HCT116 (cell line): ENCODE data around the gene NFATC3. TPM values are rescaled to one million over a fixed set of nuclear protein-coding genes. Genes with fewer than 3 reads are reported as not detected.

Source experiments
- ATAC-seq: fragments of 200-7000 bp; cut with Tn5 transposase; 2 replicates; pipeline ENCODE4 v1.9.1; 2020; ENCODE audit warnings: mild to moderate bottlenecking, moderate library complexity
- BruUV-seq: library from RNA; stranded (reverse); fragments of 400-500 nt; replicated peaks from 2 replicates; lab custom pipeline; 2021; lab: Mats Ljungman, UMichigan
- CTCF ChIA-PET: fragments of 300-600 bp; sonication (Branson Sonifier 250); formaldehyde crosslinking; loops from one replicate; lab custom pipeline; 2021; ENCODE audit warnings: antibody characterized with exemption; lab: Charles Lee
- POLR2A ChIA-PET: fragments of 300-600, 350-600 bp; sonication (Branson Sonifier 250); formaldehyde crosslinking; loops from one replicate; lab custom pipeline; 2021; ENCODE audit warnings: antibody characterized with exemption; lab: Charles Lee
- RAD21 ChIA-PET, 2 experiments: fragments of 300-600 bp; sonication (Branson Sonifier 250); formaldehyde crosslinking; loops; one replicate each; lab custom pipeline; 2023; ENCODE audit warnings: low total read pairs in 2 of 2; ENCODE audit not compliant: uncharacterized antibody in 2 of 2, unreplicated experiment in 2 of 2, low non-redundant PET in 1 of 2; lab: Charles Lee
- DNase-seq: peaks from one replicate; pipeline ENCODE4 v3.0.0-alpha.2; 2010; ENCODE audit warnings: low read depth, low spot score
- H2AFZ ChIP-seq: fragments of 200-600 bp; shearing (Covaris generic), sonication (generic); 2 replicates; pipeline ENCODE4 v1.6.1; 2017; ENCODE audit warnings: low read depth, mixed run types, mixed read lengths, antibody characterized with exemption, low read length; ENCODE audit not compliant: poor library complexity, severe bottlenecking
- H3K27ac ChIP-seq: 2 replicates; pipeline ENCODE4 v1.5.1; 2012; ENCODE audit warnings: low read depth, low read length
- H3K27me3 ChIP-seq: fragments of 200-600 bp; sonication (generic); 2 replicates; pipeline ENCODE4 v1.6.1; 2016; ENCODE audit warnings: mixed run types, low read length, mixed read lengths; ENCODE audit not compliant: insufficient read depth
- H3K36me3 ChIP-seq, 2 experiments: fragments of 200-500 bp in 1 of 2; fragments of 200-600 bp in 1 of 2; sonication (Bioruptor generic) in 1 of 2; sonication (generic) in 1 of 2; 2 replicates each; pipeline versions ENCODE4 v1.5.1 to v1.6.1; 2014 to 2016; ENCODE audit warnings: low read length in 2 of 2, inconsistent platforms in 1 of 2, mixed read lengths in 1 of 2, mixed run types in 1 of 2; ENCODE audit not compliant: insufficient read depth in 2 of 2, control insufficient read depth in 1 of 2
- H3K4me1 ChIP-seq, 2 experiments: fragments of 200-600 bp in 1 of 2; sonication (generic) in 1 of 2; 2 replicates each; pipeline versions ENCODE4 v1.5.1 to v1.6.1; 2012 to 2017; ENCODE audit warnings: low read length in 2 of 2, inconsistent platforms in 1 of 2, mild to moderate bottlenecking in 1 of 2, mixed read lengths in 1 of 2, mixed run types in 1 of 2, moderate library complexity in 1 of 2; ENCODE audit not compliant: insufficient read depth in 2 of 2, control insufficient read depth in 1 of 2
- H3K4me2 ChIP-seq: fragments of 200-600 bp; sonication (generic); 2 replicates; pipeline ENCODE4 v1.6.1; 2017; ENCODE audit warnings: mixed run types, low read length, mixed read lengths
- H3K4me3 ChIP-seq, 2 experiments: fragments of 200-600 bp in 1 of 2; sonication (generic) in 1 of 2; replicated peaks in 1 of 2; 2 replicates each; pipeline ENCODE4 v1.5.1; 2011 to 2016; ENCODE audit warnings: low read length in 2 of 2, control low read depth in 1 of 2, low read depth in 1 of 2, mild to moderate bottlenecking in 1 of 2, mixed read lengths in 1 of 2, mixed run types in 1 of 2
- H3K79me2 ChIP-seq: fragments of 200-600 bp; sonication (generic); 2 replicates; pipeline ENCODE4 v1.6.1; 2017; ENCODE audit warnings: mild to moderate bottlenecking, mixed run types, low read length, moderate library complexity, mixed read lengths; ENCODE audit not compliant: insufficient read depth
- H3K9ac ChIP-seq: fragments of 200-600 bp; sonication (generic); 2 replicates; pipeline ENCODE4 v1.6.1; 2016; ENCODE audit warnings: low read length, mixed read lengths
- H3K9me2 ChIP-seq: fragments of 200-600 bp; sonication (generic), shearing (Covaris generic); 2 replicates; pipeline ENCODE4 v1.6.1; 2017; ENCODE audit warnings: mixed run types, mild to moderate bottlenecking, moderate library complexity; ENCODE audit not compliant: insufficient read depth
- H3K9me3 ChIP-seq, 2 experiments: fragments of 200-500 bp in 1 of 2; fragments of 200-600 bp in 1 of 2; sonication (Bioruptor generic) in 1 of 2; sonication (generic) in 1 of 2; 2 replicates each; pipeline ENCODE4 v1.6.1; 2014 to 2017; ENCODE audit warnings: low read length in 2 of 2, mixed read lengths in 2 of 2, inconsistent platforms in 1 of 2, low read depth in 1 of 2, mild to moderate bottlenecking in 1 of 2, mixed run types in 1 of 2, moderate library complexity in 1 of 2; ENCODE audit not compliant: control insufficient read depth in 1 of 2, insufficient read depth in 1 of 2
- H4K20me1 ChIP-seq: fragments of 200-600 bp; sonication (generic), shearing (Covaris generic); 2 replicates; pipeline ENCODE4 v1.6.1; 2017; ENCODE audit warnings: mixed run types, mild to moderate bottlenecking, moderate library complexity; ENCODE audit not compliant: insufficient read depth
- CBX3 ChIP-seq: IDR thresholded peaks from 2 replicates; pipeline ENCODE4 v1.6.1; 2012; ENCODE audit warnings: low read depth
- CEBPB ChIP-seq: IDR thresholded peaks from 2 replicates; pipeline ENCODE4 v1.6.1; 2012; ENCODE audit warnings: low read depth
- ELF1 ChIP-seq: IDR thresholded peaks from 2 replicates; pipeline ENCODE4 v1.6.1; 2012; ENCODE audit warnings: low read depth, borderline replicate concordance
- EZH2 ChIP-seq: fragments of 200-600 bp; sonication (generic); IDR thresholded peaks from 2 replicates; pipeline ENCODE4 v1.6.1; 2017; ENCODE audit warnings: antibody characterized with exemption, mixed run types
- FOSL1 ChIP-seq: IDR thresholded peaks from 2 replicates; pipeline ENCODE4 v1.6.1; 2012; ENCODE audit warnings: low read depth
- JUND ChIP-seq: IDR thresholded peaks from 2 replicates; pipeline ENCODE4 v1.6.1; 2012
- POLR2A ChIP-seq: IDR thresholded peaks from 2 replicates; pipeline ENCODE4 v1.7.0; 2011; ENCODE audit warnings: borderline replicate concordance; ENCODE audit not compliant: insufficient read depth, insufficient read length; ENCODE audit errors: extremely low read depth
- POLR2AphosphoS5 ChIP-seq: IDR thresholded peaks from 2 replicates; pipeline ENCODE4 v1.6.1; 2011; ENCODE audit warnings: mild to moderate bottlenecking, low read depth, low read length, moderate library complexity
- SIN3A ChIP-seq: IDR thresholded peaks from 2 replicates; pipeline ENCODE4 v1.6.1; 2012; ENCODE audit warnings: low read depth
- SP1 ChIP-seq: IDR thresholded peaks from 2 replicates; pipeline ENCODE4 v1.6.1; 2012; ENCODE audit warnings: low read depth
- SRF ChIP-seq: IDR thresholded peaks from 2 replicates; pipeline ENCODE4 v1.6.1; 2012; ENCODE audit warnings: low read depth
- YY1 ChIP-seq: IDR thresholded peaks from 2 replicates; pipeline ENCODE4 v1.6.1; 2011; ENCODE audit warnings: low read length, low read depth, moderate library complexity, mild to moderate bottlenecking; ENCODE audit not compliant: insufficient replicate concordance; ENCODE audit errors: extremely low read depth
- ZFX ChIP-seq: fragments of 450-650 bp; IDR thresholded peaks from 2 replicates; pipeline ENCODE4 v1.6.1; 2017
- ZNF274 ChIP-seq: fragments of 200-500 bp; sonication (Bioruptor generic); IDR thresholded peaks from 2 replicates; pipeline ENCODE4 v1.6.1; 2014; ENCODE audit warnings: mild to moderate bottlenecking, low read depth, low read length, inconsistent platforms
- intact Hi-C: fragments of 100-400 bp; cut with micrococcal nuclease; formaldehyde crosslinking; loops from 2 replicates; pipeline ENCODE4 v1.10.0; 2022
- total RNA-seq: library from RNA; stranded (reverse); gene quantifications from one replicate; pipeline ENCODE4 v1.2.1, GENCODE V29; 2021; ENCODE audit not compliant: unreplicated experiment
- TF ChIP-seq, protein P1 (sequence below): IDR thresholded peaks from 2 replicates; pipeline ENCODE4 v1.6.1; 2012
- TF ChIP-seq, protein P2 (sequence below), 3 experiments: fragments of 200-600 bp in 1 of 3; sonication (generic) in 1 of 3; IDR thresholded peaks in 2 of 3; conservative IDR thresholded peaks in 1 of 3; 2 replicates each; pipeline ENCODE4 v1.5.1; 2012 to 2017; ENCODE audit warnings: low read depth in 2 of 3, low read length in 2 of 3, antibody characterized with exemption in 1 of 3, borderline replicate concordance in 1 of 3, control low read depth in 1 of 3, mild to moderate bottlenecking in 1 of 3, mixed read lengths in 1 of 3, mixed run types in 1 of 3, moderate library complexity in 1 of 3; ENCODE audit not compliant: insufficient read depth in 1 of 3
- TF ChIP-seq, protein P3 (sequence below): IDR thresholded peaks from 2 replicates; pipeline ENCODE4 v1.6.1; 2012; ENCODE audit warnings: low read depth

Gene NFATC3
- total RNA-seq, 1 experiment from 2014 or later, result 25.6 TPM

DNA sequence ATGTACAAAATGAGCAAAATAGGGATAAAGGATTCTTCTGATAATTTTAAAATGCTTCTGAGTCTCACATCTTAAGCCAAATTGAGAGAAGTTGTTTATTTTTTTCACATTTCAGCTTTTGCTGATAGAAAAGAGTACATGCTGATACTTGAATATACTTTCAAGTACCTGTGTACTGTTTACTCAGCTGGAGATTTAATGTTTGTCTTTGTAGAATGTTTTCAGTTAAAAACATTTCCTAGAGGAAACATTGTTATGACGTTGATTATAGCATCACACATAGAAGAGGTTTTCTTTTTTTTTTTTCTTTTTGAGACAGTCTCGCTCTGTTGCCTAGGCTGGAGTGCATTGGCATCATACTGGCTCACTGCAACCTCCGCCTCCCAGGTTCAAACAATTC lies 131.1 kb downstream of the NFATC3 start:
- Histone ChIP-seq H4K20me1 (no peaks in the 10 kb centered on the region), H3K4me2 (no peak overlapping the region), H3K9ac (no peak overlapping the region), H2AFZ (no peak overlapping the region), H3K4me3 (no peak overlapping the region)
- CTCF ChIA-PET, result no interaction called here
- ATAC-seq, result no peak
- no peak for TF ChIP-seq ZFX
- no peak for TF ChIP-seq JUND
- TF ChIP-seq, all 23 proteins: peak for 0
- BruUV-seq, result no TSS peak
- Histone ChIP-seq H3K9me2 (no peaks in the 10 kb centered on the region), H3K27me3 (no peaks in the 10 kb centered on the region), H3K79me2 (no peaks in the 10 kb centered on the region), H3K36me3 (no peaks in the 10 kb centered on the region), H3K27ac (no peak overlapping the region), H3K4me1 (no peaks in the 10 kb centered on the region), H3K9me3 (no peaks in the 10 kb centered on the region)
- intact Hi-C loops, result no loop called here
- ChIA-PET POLR2A (no interaction called here), RAD21 (no interaction called here)
- no peak for DNase-seq

DNA sequence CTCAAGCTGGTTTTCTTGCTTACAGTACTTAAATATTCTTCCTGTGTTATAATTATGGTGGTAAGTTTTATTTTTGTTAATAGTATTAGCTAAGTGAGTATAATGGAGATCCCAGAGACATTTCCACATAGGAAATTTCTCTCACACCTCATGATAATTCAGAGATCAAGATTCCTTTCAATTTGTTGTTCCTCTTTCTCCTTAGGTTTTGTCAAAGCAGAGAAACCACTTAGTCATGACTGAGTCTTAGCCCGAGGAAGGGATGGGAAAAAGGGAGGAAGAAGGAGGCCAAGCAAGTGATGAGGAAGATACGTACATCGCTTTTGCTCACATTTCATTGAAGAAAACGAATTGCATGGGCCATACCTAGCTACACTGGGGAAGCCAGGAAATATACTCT lies 132.3 kb downstream of the NFATC3 start:
- Histone ChIP-seq H3K27me3 (no peaks in the 10 kb centered on the region), H3K36me3 (no peaks in the 10 kb centered on the region), H3K79me2 (no peaks in the 10 kb centered on the region), H3K9me2 (no peaks in the 10 kb centered on the region), H3K9ac (no peak overlapping the region), H4K20me1 (no peaks in the 10 kb centered on the region), H2AFZ (no peak overlapping the region), H3K4me2 (no peak overlapping the region), H3K27ac (no peak overlapping the region), H3K9me3 (no peaks in the 10 kb centered on the region), H3K4me1 (no peaks in the 10 kb centered on the region), H3K4me3 (no peak overlapping the region)
- TF ChIP-seq, protein P1, sequence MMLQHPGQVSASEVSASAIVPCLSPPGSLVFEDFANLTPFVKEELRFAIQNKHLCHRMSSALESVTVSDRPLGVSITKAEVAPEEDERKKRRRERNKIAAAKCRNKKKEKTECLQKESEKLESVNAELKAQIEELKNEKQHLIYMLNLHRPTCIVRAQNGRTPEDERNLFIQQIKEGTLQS, result no peak
- no peak for TF ChIP-seq FOSL1
- TF ChIP-seq CBX3, result no peak
- TF ChIP-seq ZNF274, result no peak
- TF ChIP-seq, protein P2, sequence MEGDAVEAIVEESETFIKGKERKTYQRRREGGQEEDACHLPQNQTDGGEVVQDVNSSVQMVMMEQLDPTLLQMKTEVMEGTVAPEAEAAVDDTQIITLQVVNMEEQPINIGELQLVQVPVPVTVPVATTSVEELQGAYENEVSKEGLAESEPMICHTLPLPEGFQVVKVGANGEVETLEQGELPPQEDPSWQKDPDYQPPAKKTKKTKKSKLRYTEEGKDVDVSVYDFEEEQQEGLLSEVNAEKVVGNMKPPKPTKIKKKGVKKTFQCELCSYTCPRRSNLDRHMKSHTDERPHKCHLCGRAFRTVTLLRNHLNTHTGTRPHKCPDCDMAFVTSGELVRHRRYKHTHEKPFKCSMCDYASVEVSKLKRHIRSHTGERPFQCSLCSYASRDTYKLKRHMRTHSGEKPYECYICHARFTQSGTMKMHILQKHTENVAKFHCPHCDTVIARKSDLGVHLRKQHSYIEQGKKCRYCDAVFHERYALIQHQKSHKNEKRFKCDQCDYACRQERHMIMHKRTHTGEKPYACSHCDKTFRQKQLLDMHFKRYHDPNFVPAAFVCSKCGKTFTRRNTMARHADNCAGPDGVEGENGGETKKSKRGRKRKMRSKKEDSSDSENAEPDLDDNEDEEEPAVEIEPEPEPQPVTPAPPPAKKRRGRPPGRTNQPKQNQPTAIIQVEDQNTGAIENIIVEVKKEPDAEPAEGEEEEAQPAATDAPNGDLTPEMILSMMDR (IDR thresholded peaks at IDR 0.05 in 2 of 3, conservative IDR thresholded peaks at IDR 0.05 in 1 of 3; ENCODE audit: borderline replicate concordance in 1 of 3, insufficient read depth in 1 of 3, low read depth in 2 of 3, low read length in 2 of 3), result no peak
- no peak for TF ChIP-seq SP1
- no peak for TF ChIP-seq POLR2AphosphoS5
- TF ChIP-seq POLR2A, result no peak
- TF ChIP-seq, protein P3, sequence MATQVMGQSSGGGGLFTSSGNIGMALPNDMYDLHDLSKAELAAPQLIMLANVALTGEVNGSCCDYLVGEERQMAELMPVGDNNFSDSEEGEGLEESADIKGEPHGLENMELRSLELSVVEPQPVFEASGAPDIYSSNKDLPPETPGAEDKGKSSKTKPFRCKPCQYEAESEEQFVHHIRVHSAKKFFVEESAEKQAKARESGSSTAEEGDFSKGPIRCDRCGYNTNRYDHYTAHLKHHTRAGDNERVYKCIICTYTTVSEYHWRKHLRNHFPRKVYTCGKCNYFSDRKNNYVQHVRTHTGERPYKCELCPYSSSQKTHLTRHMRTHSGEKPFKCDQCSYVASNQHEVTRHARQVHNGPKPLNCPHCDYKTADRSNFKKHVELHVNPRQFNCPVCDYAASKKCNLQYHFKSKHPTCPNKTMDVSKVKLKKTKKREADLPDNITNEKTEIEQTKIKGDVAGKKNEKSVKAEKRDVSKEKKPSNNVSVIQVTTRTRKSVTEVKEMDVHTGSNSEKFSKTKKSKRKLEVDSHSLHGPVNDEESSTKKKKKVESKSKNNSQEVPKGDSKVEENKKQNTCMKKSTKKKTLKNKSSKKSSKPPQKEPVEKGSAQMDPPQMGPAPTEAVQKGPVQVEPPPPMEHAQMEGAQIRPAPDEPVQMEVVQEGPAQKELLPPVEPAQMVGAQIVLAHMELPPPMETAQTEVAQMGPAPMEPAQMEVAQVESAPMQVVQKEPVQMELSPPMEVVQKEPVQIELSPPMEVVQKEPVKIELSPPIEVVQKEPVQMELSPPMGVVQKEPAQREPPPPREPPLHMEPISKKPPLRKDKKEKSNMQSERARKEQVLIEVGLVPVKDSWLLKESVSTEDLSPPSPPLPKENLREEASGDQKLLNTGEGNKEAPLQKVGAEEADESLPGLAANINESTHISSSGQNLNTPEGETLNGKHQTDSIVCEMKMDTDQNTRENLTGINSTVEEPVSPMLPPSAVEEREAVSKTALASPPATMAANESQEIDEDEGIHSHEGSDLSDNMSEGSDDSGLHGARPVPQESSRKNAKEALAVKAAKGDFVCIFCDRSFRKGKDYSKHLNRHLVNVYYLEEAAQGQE, result no peak
- no peak for TF ChIP-seq SRF
- no peak for TF ChIP-seq EZH2
- no peak for TF ChIP-seq YY1
- no peak for TF ChIP-seq CEBPB
- no peak for TF ChIP-seq ZFX
- no peak for TF ChIP-seq ELF1
- TF ChIP-seq SIN3A, result no peak
- TF ChIP-seq JUND, result no peak
- no peak for DNase-seq
- CTCF ChIA-PET, result interaction anchor here (1.1 to 1.5 kb wide), 2 partner anchors 124 to 697 kb away, joined by 3 to 4 read pairs; no protein-coding TSS in a partner anchor
- intact Hi-C loops, result no loop called here
- POLR2A ChIA-PET, result no interaction called here
- RAD21 ChIA-PET, result interaction anchor here in 1 of 2 experiments (0.6 kb wide), 1 partner anchor 124 kb away, joined by 3 read pairs; no protein-coding TSS in a partner anchor
- no TSS peak for BruUV-seq
- ATAC-seq, result no peak
